ENCODE measurements around the gene ZMYM4.
"Not testable (repeated sequence)": the region's sequence is repeated elsewhere in the genome, so short reads cannot be mapped to it uniquely, and the experiment has no call there.

The ZMYM4 gene

GRCh38 chr1:35359995-35360394 is 91.5 kb downstream of the ZMYM4 start:
- Histone ChIP-seq H3K27me3 (ENCODE audit: control insufficient read depth in 5 of 5, insufficient read depth in 4 of 5, low read length in 5 of 5) (no peaks in the 10 kb centered on the region), H3K9me3 (ENCODE audit: control insufficient read depth in 5 of 5, low read length in 5 of 5) (no peaks in the 10 kb centered on the region), H3K4me3 (ENCODE audit: low read depth in 1 of 5, low read length in 5 of 5) (no peak overlapping the region), H3K4me1 (ENCODE audit: control insufficient read depth in 5 of 5, insufficient read depth in 5 of 5, low read length in 5 of 5) (peaks cover 0 to 3% (median 0%) of the 10 kb centered on the region in 5 donors), H3K36me3 (ENCODE audit: control insufficient read depth in 5 of 5, insufficient read depth in 5 of 5, low read length in 5 of 5) (peaks cover 3 to 13% (median 11%) of the 10 kb centered on the region in 5 donors), H3K9ac (ENCODE audit: low read length in 5 of 5) (no peak overlapping the region), H3K27ac (ENCODE audit: low read depth, low read length) (no peak overlapping the region)

GRCh38 chr1:35361638-35362037 is 93.1 kb downstream of the ZMYM4 start:
- no peak overlapping the region for H3K27ac ChIP-seq (ENCODE audit: low read depth, low read length)
- peaks cover 0 to 3% (median 0%) of the 10 kb centered on the region in 5 donors for H3K4me1 ChIP-seq (ENCODE audit: control insufficient read depth in 5 of 5, insufficient read depth in 5 of 5, low read length in 5 of 5)
- peaks cover 3 to 13% (median 11%) of the 10 kb centered on the region in 5 donors for H3K36me3 ChIP-seq (ENCODE audit: control insufficient read depth in 5 of 5, insufficient read depth in 5 of 5, low read length in 5 of 5)
- no peaks in the 10 kb centered on the region for H3K9me3 ChIP-seq (ENCODE audit: control insufficient read depth in 5 of 5, low read length in 5 of 5)
- no peak overlapping the region for H3K9ac ChIP-seq (ENCODE audit: low read length in 5 of 5)
- no peak overlapping the region for H3K4me3 ChIP-seq (ENCODE audit: low read depth in 1 of 5, low read length in 5 of 5)
- no peaks in the 10 kb centered on the region for H3K27me3 ChIP-seq (ENCODE audit: control insufficient read depth in 5 of 5, insufficient read depth in 4 of 5, low read length in 5 of 5)

- Histone ChIP-seq H3K4me3 (ENCODE audit: low read depth in 1 of 5, low read length in 5 of 5) (no peak overlapping the region), H3K27me3 (ENCODE audit: control insufficient read depth in 5 of 5, insufficient read depth in 4 of 5, low read length in 5 of 5) (no peaks in the 10 kb centered on the region), H3K9ac (ENCODE audit: low read length in 5 of 5) (no peak overlapping the region), H3K27ac (ENCODE audit: low read depth, low read length) (no peak overlapping the region), H3K36me3 (ENCODE audit: control insufficient read depth in 5 of 5, insufficient read depth in 5 of 5, low read length in 5 of 5) (peaks cover 3 to 13% (median 10%) of the 10 kb centered on the region in 5 donors), H3K9me3 (ENCODE audit: control insufficient read depth in 5 of 5, low read length in 5 of 5) (no peaks in the 10 kb centered on the region), H3K4me1 (ENCODE audit: control insufficient read depth in 5 of 5, insufficient read depth in 5 of 5, low read length in 5 of 5) (peaks cover 0 to 3% (median 0%) of the 10 kb centered on the region in 5 donors)
These were observed 96.2 kb downstream of the ZMYM4 start for GRCh38 chr1:35364741-35365140.

- H3K27me3 ChIP-seq (ENCODE audit: control insufficient read depth in 5 of 5, insufficient read depth in 4 of 5, low read length in 5 of 5), result no peaks in the 10 kb centered on the region
- H3K9me3 ChIP-seq (ENCODE audit: control insufficient read depth in 5 of 5, low read length in 5 of 5), result no peaks in the 10 kb centered on the region
- H3K27ac ChIP-seq (ENCODE audit: low read depth, low read length), result no peak overlapping the region
- H3K9ac ChIP-seq (ENCODE audit: low read length in 5 of 5), result no peak overlapping the region
- H3K4me3 ChIP-seq (ENCODE audit: low read depth in 1 of 5, low read length in 5 of 5), result no peak overlapping the region
- H3K4me1 ChIP-seq (ENCODE audit: control insufficient read depth in 5 of 5, insufficient read depth in 5 of 5, low read length in 5 of 5), result peaks cover 0 to 10% (median 9%) of the 10 kb centered on the region in 5 donors
- peaks cover 0 to 5% (median 3%) of the 10 kb centered on the region in 5 donors for H3K36me3 ChIP-seq (ENCODE audit: control insufficient read depth in 5 of 5, insufficient read depth in 5 of 5, low read length in 5 of 5)
These were observed 99.4 kb downstream of the ZMYM4 start for GRCh38 chr1:35367914-35368313.

GRCh38 chr1:35369922-35370671 is 101.6 kb downstream of the ZMYM4 start:
- Histone ChIP-seq H3K27me3 (ENCODE audit: control insufficient read depth in 5 of 5, insufficient read depth in 4 of 5, low read length in 5 of 5) (no peaks in the 10 kb centered on the region), H3K4me1 (ENCODE audit: control insufficient read depth in 5 of 5, insufficient read depth in 5 of 5, low read length in 5 of 5) (peaks cover 0 to 10% (median 9%) of the 10 kb centered on the region in 5 donors), H3K27ac (ENCODE audit: low read depth, low read length) (no peak overlapping the region), H3K36me3 (ENCODE audit: control insufficient read depth in 5 of 5, insufficient read depth in 5 of 5, low read length in 5 of 5) (peaks cover 0 to 3% (median 0%) of the 10 kb centered on the region in 5 donors), H3K9ac (ENCODE audit: low read length in 5 of 5) (peak overlapping the region in 1 of 5 donors; percentile 52), H3K4me3 (ENCODE audit: low read depth in 1 of 5, low read length in 5 of 5) (no peak overlapping the region), H3K9me3 (ENCODE audit: control insufficient read depth in 5 of 5, low read length in 5 of 5) (no peaks in the 10 kb centered on the region)

- Histone ChIP-seq H3K9ac (ENCODE audit: low read length in 5 of 5) (no peak overlapping the region), H3K4me3 (ENCODE audit: low read depth in 1 of 5, low read length in 5 of 5) (no peak overlapping the region), H3K9me3 (ENCODE audit: control insufficient read depth in 5 of 5, low read length in 5 of 5) (no peaks in the 10 kb centered on the region), H3K36me3 (ENCODE audit: control insufficient read depth in 5 of 5, insufficient read depth in 5 of 5, low read length in 5 of 5) (peaks cover 0 to 3% (median 2%) of the 10 kb centered on the region in 5 donors), H3K4me1 (ENCODE audit: control insufficient read depth in 5 of 5, insufficient read depth in 5 of 5, low read length in 5 of 5) (peaks cover 0 to 10% (median 9%) of the 10 kb centered on the region in 5 donors), H3K27ac (ENCODE audit: low read depth, low read length) (no peak overlapping the region), H3K27me3 (ENCODE audit: control insufficient read depth in 5 of 5, insufficient read depth in 4 of 5, low read length in 5 of 5) (no peaks in the 10 kb centered on the region)
These were observed 103.0 kb downstream of the ZMYM4 start for GRCh38 chr1:35371506-35371905.

- Histone ChIP-seq H3K36me3 (ENCODE audit: control insufficient read depth in 5 of 5, insufficient read depth in 5 of 5, low read length in 5 of 5) (peaks cover 3 to 15% (median 7%) of the 10 kb centered on the region in 5 donors), H3K27ac (ENCODE audit: low read depth, low read length) (no peak overlapping the region), H3K9me3 (ENCODE audit: control insufficient read depth in 5 of 5, low read length in 5 of 5) (no peaks in the 10 kb centered on the region), H3K4me1 (ENCODE audit: control insufficient read depth in 5 of 5, insufficient read depth in 5 of 5, low read length in 5 of 5) (no peaks in the 10 kb centered on the region), H3K4me3 (ENCODE audit: low read depth in 1 of 5, low read length in 5 of 5) (no peak overlapping the region), H3K27me3 (ENCODE audit: control insufficient read depth in 5 of 5, insufficient read depth in 4 of 5, low read length in 5 of 5) (no peaks in the 10 kb centered on the region), H3K9ac (ENCODE audit: low read length in 5 of 5) (no peak overlapping the region)
These were observed 109.0 kb downstream of the ZMYM4 start for GRCh38 chr1:35377555-35377954.

- H3K27ac ChIP-seq (ENCODE audit: low read depth, low read length), result no peak overlapping the region
- H3K27me3 ChIP-seq (ENCODE audit: control insufficient read depth in 5 of 5, insufficient read depth in 4 of 5, low read length in 5 of 5), result no peaks in the 10 kb centered on the region
- peaks cover 3 to 15% (median 7%) of the 10 kb centered on the region in 5 donors for H3K36me3 ChIP-seq (ENCODE audit: control insufficient read depth in 5 of 5, insufficient read depth in 5 of 5, low read length in 5 of 5)
- no peaks in the 10 kb centered on the region for H3K4me1 ChIP-seq (ENCODE audit: control insufficient read depth in 5 of 5, insufficient read depth in 5 of 5, low read length in 5 of 5)
- no peak overlapping the region for H3K4me3 ChIP-seq (ENCODE audit: low read depth in 1 of 5, low read length in 5 of 5)
- H3K9ac ChIP-seq (ENCODE audit: low read length in 5 of 5), result no peak overlapping the region
- H3K9me3 ChIP-seq (ENCODE audit: control insufficient read depth in 5 of 5, low read length in 5 of 5), result no peaks in the 10 kb centered on the region
These were observed 111.0 kb downstream of the ZMYM4 start for GRCh38 chr1:35379317-35380000.

GRCh38 chr1:35380111-35380510 is 111.6 kb downstream of the ZMYM4 start:
- not testable (repeated sequence) for H3K9ac ChIP-seq (ENCODE audit: low read length in 5 of 5); H3K4me3 ChIP-seq (ENCODE audit: low read depth in 1 of 5, low read length in 5 of 5); H3K4me1 ChIP-seq (ENCODE audit: control insufficient read depth in 5 of 5, insufficient read depth in 5 of 5, low read length in 5 of 5); H3K27me3 ChIP-seq (ENCODE audit: control insufficient read depth in 5 of 5, insufficient read depth in 4 of 5, low read length in 5 of 5); H3K9me3 ChIP-seq (ENCODE audit: control insufficient read depth in 5 of 5, low read length in 5 of 5); H3K27ac ChIP-seq (ENCODE audit: low read depth, low read length)
- peaks cover 3 to 15% (median 7%) of the 10 kb centered on the region in 5 donors for H3K36me3 ChIP-seq (ENCODE audit: control insufficient read depth in 5 of 5, insufficient read depth in 5 of 5, low read length in 5 of 5)

- Histone ChIP-seq H3K4me1 (ENCODE audit: control insufficient read depth in 5 of 5, insufficient read depth in 5 of 5, low read length in 5 of 5) (no peaks in the 10 kb centered on the region), H3K9me3 (ENCODE audit: control insufficient read depth in 5 of 5, low read length in 5 of 5) (no peaks in the 10 kb centered on the region), H3K27me3 (ENCODE audit: control insufficient read depth in 5 of 5, insufficient read depth in 4 of 5, low read length in 5 of 5) (no peaks in the 10 kb centered on the region), H3K36me3 (ENCODE audit: control insufficient read depth in 5 of 5, insufficient read depth in 5 of 5, low read length in 5 of 5) (peaks cover 11 to 27% (median 17%) of the 10 kb centered on the region in 5 donors), H3K9ac (ENCODE audit: low read length in 5 of 5) (no peak overlapping the region), H3K4me3 (ENCODE audit: low read depth in 1 of 5, low read length in 5 of 5) (no peak overlapping the region), H3K27ac (ENCODE audit: low read depth, low read length) (no peak overlapping the region)
These were observed 113.6 kb downstream of the ZMYM4 start for GRCh38 chr1:35382107-35382506.
